PFSK-1 (cell line): Measurements from ENCODE around the gene TMEM270.

Experiments
- FOXP2 ChIP-seq: optimal IDR thresholded peaks from 2 replicates; pipeline ENCODE3; 2011; ENCODE audit warnings: borderline replicate concordance, control low read depth, inconsistent platforms; ENCODE audit not compliant: insufficient read depth; ENCODE audit errors: extremely low read length, extremely low read depth
- POLR2AphosphoS5 ChIP-seq: IDR thresholded peaks from 2 replicates; pipeline ENCODE4 v1.6.1; 2012; ENCODE audit warnings: low read depth, mild to moderate bottlenecking, control low read depth, low read length, moderate library complexity
- SIN3A ChIP-seq: IDR thresholded peaks from 2 replicates; pipeline ENCODE4 v1.6.1; 2012; ENCODE audit warnings: mild to moderate bottlenecking, low read length, moderate library complexity, borderline replicate concordance; ENCODE audit not compliant: insufficient read depth
- TAF1 ChIP-seq: IDR thresholded peaks from 2 replicates; pipeline ENCODE4 v1.6.1; 2012; ENCODE audit warnings: low read length, control low read depth, borderline replicate concordance; ENCODE audit not compliant: insufficient read depth
- TF ChIP-seq, protein P1 (sequence below), 2 experiments: IDR thresholded peaks; 2 replicates each; pipeline versions ENCODE4 v1.6.1 to v1.8.0; 2011 to 2012; ENCODE audit warnings: low read depth in 2 of 2, low read length in 2 of 2, control low read depth in 1 of 2, inconsistent platforms in 1 of 2, mild to moderate bottlenecking in 1 of 2, moderate library complexity in 1 of 2; ENCODE audit not compliant: insufficient read depth in 1 of 2

Gene TMEM270

DNA sequence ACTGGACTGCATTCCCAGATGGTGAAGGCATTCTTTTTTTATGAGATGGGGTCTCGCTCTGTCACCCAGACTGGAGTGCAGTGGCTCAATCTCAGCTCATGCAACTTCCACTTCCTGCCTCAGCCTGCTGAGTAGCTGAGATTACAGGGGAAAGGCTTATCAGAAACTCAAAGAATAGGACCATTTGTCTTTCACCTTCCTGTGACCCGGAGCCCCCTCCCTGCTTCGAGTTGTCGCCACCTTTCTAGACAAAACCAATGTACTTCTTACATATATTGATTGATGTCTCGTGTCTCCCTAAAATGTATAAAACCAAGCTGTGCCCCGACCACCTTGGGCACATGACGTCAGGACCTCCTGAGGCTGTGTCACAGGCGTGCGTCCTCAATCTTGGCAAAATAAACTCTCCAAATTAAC lies 16.8 kb upstream of the TMEM270 start:
- TF ChIP-seq, protein P1, sequence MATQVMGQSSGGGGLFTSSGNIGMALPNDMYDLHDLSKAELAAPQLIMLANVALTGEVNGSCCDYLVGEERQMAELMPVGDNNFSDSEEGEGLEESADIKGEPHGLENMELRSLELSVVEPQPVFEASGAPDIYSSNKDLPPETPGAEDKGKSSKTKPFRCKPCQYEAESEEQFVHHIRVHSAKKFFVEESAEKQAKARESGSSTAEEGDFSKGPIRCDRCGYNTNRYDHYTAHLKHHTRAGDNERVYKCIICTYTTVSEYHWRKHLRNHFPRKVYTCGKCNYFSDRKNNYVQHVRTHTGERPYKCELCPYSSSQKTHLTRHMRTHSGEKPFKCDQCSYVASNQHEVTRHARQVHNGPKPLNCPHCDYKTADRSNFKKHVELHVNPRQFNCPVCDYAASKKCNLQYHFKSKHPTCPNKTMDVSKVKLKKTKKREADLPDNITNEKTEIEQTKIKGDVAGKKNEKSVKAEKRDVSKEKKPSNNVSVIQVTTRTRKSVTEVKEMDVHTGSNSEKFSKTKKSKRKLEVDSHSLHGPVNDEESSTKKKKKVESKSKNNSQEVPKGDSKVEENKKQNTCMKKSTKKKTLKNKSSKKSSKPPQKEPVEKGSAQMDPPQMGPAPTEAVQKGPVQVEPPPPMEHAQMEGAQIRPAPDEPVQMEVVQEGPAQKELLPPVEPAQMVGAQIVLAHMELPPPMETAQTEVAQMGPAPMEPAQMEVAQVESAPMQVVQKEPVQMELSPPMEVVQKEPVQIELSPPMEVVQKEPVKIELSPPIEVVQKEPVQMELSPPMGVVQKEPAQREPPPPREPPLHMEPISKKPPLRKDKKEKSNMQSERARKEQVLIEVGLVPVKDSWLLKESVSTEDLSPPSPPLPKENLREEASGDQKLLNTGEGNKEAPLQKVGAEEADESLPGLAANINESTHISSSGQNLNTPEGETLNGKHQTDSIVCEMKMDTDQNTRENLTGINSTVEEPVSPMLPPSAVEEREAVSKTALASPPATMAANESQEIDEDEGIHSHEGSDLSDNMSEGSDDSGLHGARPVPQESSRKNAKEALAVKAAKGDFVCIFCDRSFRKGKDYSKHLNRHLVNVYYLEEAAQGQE (IDR thresholded peaks at IDR 0.05; ENCODE audit: insufficient read depth in 1 of 2, low read depth in 2 of 2, low read length in 2 of 2) = no peak
- TF ChIP-seq SIN3A = no peak
- TF ChIP-seq TAF1 = no peak
- TF ChIP-seq FOXP2 = no peak
- no peak for TF ChIP-seq POLR2AphosphoS5

DNA sequence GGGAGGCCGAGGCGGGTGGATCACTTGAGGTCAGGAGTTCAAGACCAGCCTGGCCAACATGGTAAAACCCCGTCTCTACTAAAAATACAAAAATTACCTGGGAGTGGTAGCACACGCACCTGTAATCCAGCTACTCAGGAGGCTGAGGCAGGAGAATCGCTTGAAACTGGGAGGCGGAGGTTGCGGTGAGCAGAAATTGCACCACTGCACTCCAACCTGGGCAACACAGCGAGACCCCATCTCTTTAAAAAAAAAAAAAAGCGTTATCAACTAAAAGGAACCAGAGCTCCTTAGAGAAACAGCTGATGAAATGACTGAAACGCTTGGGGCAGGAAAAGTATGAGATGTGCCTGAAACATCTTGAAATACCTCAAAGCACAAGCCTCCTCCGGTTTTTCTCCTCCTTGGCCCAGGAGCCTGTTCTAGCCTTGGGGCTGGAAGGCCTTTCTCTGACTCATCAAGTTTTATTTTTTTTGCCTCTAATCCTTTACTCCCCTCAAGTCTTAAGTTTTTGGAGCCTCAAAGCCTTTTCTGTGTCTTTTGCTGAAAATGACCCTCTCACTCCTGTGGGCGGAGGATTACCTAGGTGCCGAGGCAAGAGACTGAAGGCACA lies 16.0 kb upstream of the TMEM270 start:
- TF ChIP-seq POLR2AphosphoS5 (no peak), TAF1 (no peak), SIN3A (no peak), FOXP2 (no peak)
- TF ChIP-seq, protein P1 (IDR thresholded peaks at IDR 0.05; ENCODE audit: insufficient read depth in 1 of 2, low read depth in 2 of 2, low read length in 2 of 2) = no peak

DNA sequence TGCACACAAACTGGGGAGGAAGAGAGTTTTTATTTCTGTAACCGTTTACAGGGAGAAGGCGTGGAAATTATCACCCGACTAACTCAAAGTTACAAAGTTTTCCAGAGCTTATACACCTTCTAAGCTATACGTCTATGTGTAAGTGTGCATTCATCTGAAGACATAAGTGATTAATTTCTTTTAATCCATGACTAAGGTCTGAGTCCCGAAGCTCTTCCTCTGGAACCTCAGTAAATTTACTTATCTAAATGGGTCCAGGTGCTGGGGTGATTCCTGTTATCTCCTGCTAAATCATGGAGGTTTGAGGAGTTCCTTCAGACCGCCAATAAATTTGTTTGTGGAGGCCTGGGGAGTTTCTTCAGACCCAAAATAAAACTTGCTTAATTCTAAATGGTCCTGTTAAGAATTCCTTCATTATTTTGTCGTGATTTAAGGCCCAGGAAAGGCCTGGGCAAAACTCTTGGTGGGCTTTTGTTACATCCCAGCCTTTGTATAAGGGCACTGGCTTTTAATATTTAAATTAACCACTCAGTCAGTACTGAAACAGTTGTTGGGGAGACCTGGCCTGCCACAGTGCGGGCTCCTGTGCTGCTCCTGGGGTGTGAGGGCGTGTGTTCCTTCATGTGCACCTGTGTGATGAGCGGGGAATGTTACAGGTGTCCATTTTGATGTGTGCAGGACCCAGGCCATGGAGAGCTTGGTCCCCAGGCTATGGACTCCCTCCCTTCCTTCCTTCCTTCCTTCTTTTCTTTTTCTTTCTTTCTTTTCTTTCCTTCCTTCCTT lies 12.8 kb upstream of the TMEM270 start:
- TF ChIP-seq, protein P1 (IDR thresholded peaks at IDR 0.05; ENCODE audit: insufficient read depth in 1 of 2, low read depth in 2 of 2, low read length in 2 of 2) = no peak
- TF ChIP-seq POLR2AphosphoS5 (no peak), TAF1 (no peak), FOXP2 (no peak), SIN3A (no peak)

DNA sequence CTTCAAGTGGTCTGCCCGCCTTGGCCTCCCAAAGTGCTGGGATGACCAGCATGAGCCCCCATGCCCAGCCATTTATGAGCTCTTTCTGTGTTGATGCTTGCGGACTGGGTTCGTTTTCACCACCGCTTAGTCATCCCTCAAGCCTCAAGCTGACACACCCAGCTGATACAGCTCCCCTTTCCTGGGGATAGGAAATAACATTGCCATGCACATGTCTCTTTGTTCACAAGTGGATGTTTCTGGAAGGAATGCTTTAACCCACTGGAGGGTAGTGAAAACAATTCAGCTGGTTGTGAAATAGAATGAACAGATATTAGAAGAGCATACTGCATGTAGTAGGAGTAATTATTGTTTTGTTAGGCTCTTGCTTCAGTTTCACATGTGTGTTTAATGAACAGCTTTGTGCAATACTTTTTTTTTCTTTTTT lies 10.2 kb upstream of the TMEM270 start:
- TF ChIP-seq TAF1 (no peak), SIN3A (no peak), POLR2AphosphoS5 (no peak), FOXP2 (peak; percentile 15)
- TF ChIP-seq, protein P1 (IDR thresholded peaks at IDR 0.05; ENCODE audit: insufficient read depth in 1 of 2, low read depth in 2 of 2, low read length in 2 of 2) = no peak
